GM12873 (cell line): ENCODE measurements around the gene GNL3L.

Experiments used
- TF ChIP-seq, protein P1 (sequence below): IDR thresholded peaks from 2 replicates; pipeline ENCODE4 v1.5.1; 2012; ENCODE audit warnings: low read depth, mild to moderate bottlenecking, moderate library complexity, low read length, control low read depth; ENCODE audit not compliant: insufficient read depth; ENCODE audit errors: missing control alignments

GNL3L gene

DNA sequence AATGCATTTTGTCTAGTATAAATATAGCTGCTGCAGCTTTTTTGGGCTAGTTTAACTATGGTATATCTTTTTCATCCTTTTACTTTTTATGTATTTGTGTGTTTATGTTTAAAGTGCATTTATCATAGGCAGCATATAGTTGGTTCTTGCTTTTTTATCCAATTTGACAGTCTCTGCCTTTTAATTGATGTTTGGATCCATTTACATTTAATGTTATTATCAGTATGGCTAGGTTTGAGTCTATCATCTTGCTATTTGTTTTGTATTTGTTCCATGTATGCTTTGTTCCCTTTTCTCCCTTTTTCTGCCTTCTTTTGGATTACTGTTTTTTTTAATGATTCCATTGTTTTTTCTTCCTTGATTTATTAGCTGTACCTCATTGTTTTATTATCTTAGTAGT lies 40.3 kb downstream of the GNL3L start:
- TF ChIP-seq, protein P1, sequence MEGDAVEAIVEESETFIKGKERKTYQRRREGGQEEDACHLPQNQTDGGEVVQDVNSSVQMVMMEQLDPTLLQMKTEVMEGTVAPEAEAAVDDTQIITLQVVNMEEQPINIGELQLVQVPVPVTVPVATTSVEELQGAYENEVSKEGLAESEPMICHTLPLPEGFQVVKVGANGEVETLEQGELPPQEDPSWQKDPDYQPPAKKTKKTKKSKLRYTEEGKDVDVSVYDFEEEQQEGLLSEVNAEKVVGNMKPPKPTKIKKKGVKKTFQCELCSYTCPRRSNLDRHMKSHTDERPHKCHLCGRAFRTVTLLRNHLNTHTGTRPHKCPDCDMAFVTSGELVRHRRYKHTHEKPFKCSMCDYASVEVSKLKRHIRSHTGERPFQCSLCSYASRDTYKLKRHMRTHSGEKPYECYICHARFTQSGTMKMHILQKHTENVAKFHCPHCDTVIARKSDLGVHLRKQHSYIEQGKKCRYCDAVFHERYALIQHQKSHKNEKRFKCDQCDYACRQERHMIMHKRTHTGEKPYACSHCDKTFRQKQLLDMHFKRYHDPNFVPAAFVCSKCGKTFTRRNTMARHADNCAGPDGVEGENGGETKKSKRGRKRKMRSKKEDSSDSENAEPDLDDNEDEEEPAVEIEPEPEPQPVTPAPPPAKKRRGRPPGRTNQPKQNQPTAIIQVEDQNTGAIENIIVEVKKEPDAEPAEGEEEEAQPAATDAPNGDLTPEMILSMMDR = no peak

DNA sequence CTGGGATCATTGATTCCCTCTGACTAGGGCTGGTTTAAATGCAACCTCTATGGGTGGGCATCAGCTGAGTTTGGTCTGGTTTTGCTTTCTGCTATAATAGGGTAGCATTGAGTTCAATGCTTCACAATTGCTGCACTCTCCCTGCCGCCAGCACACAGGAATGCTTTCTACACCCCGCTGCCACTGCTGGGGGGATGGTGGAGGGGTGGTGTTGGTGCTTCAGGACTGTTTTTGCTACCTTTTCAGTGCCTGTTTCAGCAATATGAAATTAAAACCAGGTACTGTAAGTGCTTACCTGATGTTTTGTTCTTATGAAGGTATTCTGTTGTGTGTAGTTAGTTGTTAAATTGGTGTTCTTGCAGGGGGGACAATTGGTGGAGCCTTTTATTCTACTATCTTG lies 67.7 kb downstream of the GNL3L start:
- TF ChIP-seq, protein P1 = no peak

DNA sequence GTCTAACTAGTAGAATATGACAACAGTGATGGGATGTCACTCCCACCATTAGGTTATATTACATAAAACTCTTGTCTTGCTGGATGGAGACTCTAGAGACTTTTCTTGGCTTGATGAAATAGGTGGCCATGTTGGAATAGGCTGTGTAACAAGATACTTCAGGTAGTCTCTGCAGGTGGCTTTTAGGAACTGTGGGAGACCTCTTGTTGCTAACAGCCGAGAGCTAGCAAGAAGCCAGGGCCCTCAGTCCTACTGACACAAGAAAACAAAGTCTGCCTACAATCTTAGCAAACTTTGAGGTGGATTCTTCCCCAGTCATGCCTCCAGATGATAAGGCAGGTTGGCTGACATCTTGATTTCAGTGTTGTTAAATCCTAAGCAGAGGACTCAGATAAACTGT lies 72.5 kb downstream of the GNL3L start:
- TF ChIP-seq, protein P1 = no peak
